ENCODE data around the gene RNASE11. TPM values are rescaled to one million over a fixed set of nuclear protein-coding genes. Genes with fewer than 3 reads are reported as not detected.
"Not testable (repeated sequence)": the region's sequence is repeated elsewhere in the genome, so short reads cannot be mapped to it uniquely, and the experiment has no call there.

Gene RNASE11
- total RNA-seq, 4 donors from 2014 or later = not detected

- Histone ChIP-seq H3K4me1 (no peaks in the 10 kb centered on the region), H3K27ac (no peak overlapping the region), H3K36me3 (no peaks in the 10 kb centered on the region), H3K9me3 (no peaks in the 10 kb centered on the region), H3K4me3 (replicated peaks in 1 of 3) (no peak overlapping the region), H3K27me3 (no peaks in the 10 kb centered on the region)
- intact Hi-C loops (cut with DNase I) = no loop called here
- no peak for TF ChIP-seq POLR2A (IDR thresholded peaks at IDR 0.05)
- no peak for TF ChIP-seq CTCF (IDR thresholded peaks at IDR 0.05)
- no peak for DNase-seq
These were observed 18.7 kb downstream of the RNASE11 start for GRCh38 chr14:20569066-20569465.

- H3K4me3 ChIP-seq (replicated peaks in 1 of 3) = no peak overlapping the region
- 82 to 84% methylated on average over 3 of the region's 3 CpGs for WGBS, 2 donors
- TF ChIP-seq POLR2A (IDR thresholded peaks at IDR 0.05) (no peak), CTCF (IDR thresholded peaks at IDR 0.05) (no peak)
- no peak for DNase-seq
- H3K27me3 ChIP-seq = no peaks in the 10 kb centered on the region
- no peaks in the 10 kb centered on the region for H3K36me3 ChIP-seq
- H3K4me1 ChIP-seq = no peaks in the 10 kb centered on the region
- no peaks in the 10 kb centered on the region for H3K9me3 ChIP-seq
- intact Hi-C loops (cut with DNase I) = no loop called here
- H3K27ac ChIP-seq = no peak overlapping the region
These were observed 19.4 kb downstream of the RNASE11 start for GRCh38 chr14:20568393-20568792.

GRCh38 chr14:20567199-20567598 lies 20.6 kb downstream of the RNASE11 start:
- H3K36me3 ChIP-seq; DNase-seq; H3K27me3 ChIP-seq; H3K27ac ChIP-seq; H3K4me1 ChIP-seq; H3K9me3 ChIP-seq; H3K4me3 ChIP-seq (replicated peaks in 1 of 3); intact Hi-C loops (cut with DNase I): not testable (repeated sequence)
- 75 to 84% methylated on average over 1 of the region's 1 CpG for WGBS, 2 donors

GRCh38 chr14:20564501-20564997 lies 23.3 kb downstream of the RNASE11 start:
- WGBS, 2 donors = 92 to 100% methylated on average over 2 of the region's 2 CpGs
- no peak for TF ChIP-seq POLR2A (IDR thresholded peaks at IDR 0.05)
- no peak for TF ChIP-seq CTCF (IDR thresholded peaks at IDR 0.05)
- Histone ChIP-seq H3K27me3 (no peaks in the 10 kb centered on the region), H3K27ac (no peak overlapping the region), H3K9me3 (no peaks in the 10 kb centered on the region), H3K36me3 (no peaks in the 10 kb centered on the region), H3K4me3 (replicated peaks in 1 of 3) (no peak overlapping the region), H3K4me1 (no peaks in the 10 kb centered on the region)
- intact Hi-C loops (cut with DNase I) = no loop called here
- no peak for DNase-seq

- H3K36me3 ChIP-seq = no peaks in the 10 kb centered on the region
- TF ChIP-seq POLR2A (IDR thresholded peaks at IDR 0.05) (no peak), CTCF (IDR thresholded peaks at IDR 0.05) (no peak)
- no peaks in the 10 kb centered on the region for H3K27me3 ChIP-seq
- no peak overlapping the region for H3K4me3 ChIP-seq (replicated peaks in 1 of 3)
- no peak overlapping the region for H3K27ac ChIP-seq
- intact Hi-C loops (cut with DNase I) = no loop called here
- H3K9me3 ChIP-seq = no peaks in the 10 kb centered on the region
- 91 to 95% methylated on average over 1 of the region's 1 CpG for WGBS, 2 donors
- no peak for DNase-seq
- H3K4me1 ChIP-seq = no peaks in the 10 kb centered on the region
These were observed 23.8 kb downstream of the RNASE11 start for GRCh38 chr14:20563971-20564370.

- no peak for DNase-seq
- H3K9me3 ChIP-seq = no peaks in the 10 kb centered on the region
- H3K36me3 ChIP-seq = no peaks in the 10 kb centered on the region
- H3K27ac ChIP-seq = no peak within 1 kb of the TSS
- H3K27me3 ChIP-seq = no peaks in the 10 kb centered on the region
- WGBS, 2 donors = 95% methylated on average over 3 of the region's 3 CpGs
- TF ChIP-seq CTCF (IDR thresholded peaks at IDR 0.05) (no peak), POLR2A (IDR thresholded peaks at IDR 0.05) (no peak)
- H3K4me3 ChIP-seq (replicated peaks in 1 of 3) = no peak within 1 kb of the TSS
- no peaks in the 10 kb centered on the region for H3K4me1 ChIP-seq
- intact Hi-C loops (cut with DNase I) = no loop called here
These were observed 26.8 kb downstream of the RNASE11 start, which contains the start of gene RNASE9 for GRCh38 chr14:20560961-20561360. Gene RNASE9 (minus strand): TSS chr14:20561047.
